ENCODE measurements around the gene CNTNAP2. TPM values are rescaled to one million over a fixed set of nuclear protein-coding genes. Genes with fewer than 3 reads are reported as not detected.

CNTNAP2 gene
- total and polyA plus RNA-seq, 9 donors: 0.24 to 7.0 (median 1.5) TPM

- no peak for TF ChIP-seq EP300 (IDR thresholded peaks at IDR 0.05)
- TF ChIP-seq CTCF (IDR thresholded peaks at IDR 0.05): no peak
- TF ChIP-seq POLR2A (IDR thresholded peaks at IDR 0.05): no peak
- intact Hi-C loops (cut with DNase I): no loop called here
- Histone ChIP-seq H3K4me3 (no peak overlapping the region), H3K4me1 (ENCODE audit: insufficient read depth) (no peaks in the 10 kb centered on the region), H3K9me3 (no peaks in the 10 kb centered on the region), H3K36me3 (no peaks in the 10 kb centered on the region), H3K27me3 (no peaks in the 10 kb centered on the region), H3K27ac (no peak overlapping the region)
- 85 to 93% (median 89%) methylated on average over 6 of the region's 6 CpGs for WGBS, 3 donors
- no peak for DNase-seq
Observed at GRCh38 chr7:148045521-148045920, 1928.9 kb downstream of the CNTNAP2 start.

DNA sequence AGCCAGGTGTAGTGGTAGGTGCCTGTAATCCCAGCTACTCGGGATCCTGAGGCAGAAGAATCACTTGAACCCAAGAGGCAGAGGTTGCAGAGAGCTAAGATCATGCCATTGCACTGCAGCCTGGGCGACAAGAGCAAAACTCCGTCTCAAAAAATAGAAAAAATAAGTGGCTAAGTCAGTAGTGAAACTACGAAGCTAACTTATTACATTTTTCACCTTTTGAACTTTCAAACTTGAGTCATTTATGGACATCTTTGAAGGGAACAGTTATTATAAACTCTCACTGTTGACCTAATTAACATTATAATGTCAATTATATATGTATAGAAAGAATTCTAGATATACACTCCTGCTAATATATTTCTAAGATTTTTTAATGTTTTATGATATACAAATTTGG, 1932.5 kb downstream of the CNTNAP2 start:
- no peaks in the 10 kb centered on the region for H3K36me3 ChIP-seq
- H3K4me3 ChIP-seq: no peak overlapping the region
- TF ChIP-seq EP300 (IDR thresholded peaks at IDR 0.05): no peak
- no peak for TF ChIP-seq POLR2A (IDR thresholded peaks at IDR 0.05)
- no peak for TF ChIP-seq CTCF (IDR thresholded peaks at IDR 0.05)
- no peaks in the 10 kb centered on the region for H3K4me1 ChIP-seq (ENCODE audit: insufficient read depth)
- WGBS, 3 donors: 87 to 92% (median 90%) methylated on average over 4 of the region's 4 CpGs
- intact Hi-C loops (cut with DNase I): no loop called here
- H3K27ac ChIP-seq: no peak overlapping the region
- no peaks in the 10 kb centered on the region for H3K9me3 ChIP-seq
- DNase-seq: no peak
- H3K27me3 ChIP-seq: no peaks in the 10 kb centered on the region

DNA sequence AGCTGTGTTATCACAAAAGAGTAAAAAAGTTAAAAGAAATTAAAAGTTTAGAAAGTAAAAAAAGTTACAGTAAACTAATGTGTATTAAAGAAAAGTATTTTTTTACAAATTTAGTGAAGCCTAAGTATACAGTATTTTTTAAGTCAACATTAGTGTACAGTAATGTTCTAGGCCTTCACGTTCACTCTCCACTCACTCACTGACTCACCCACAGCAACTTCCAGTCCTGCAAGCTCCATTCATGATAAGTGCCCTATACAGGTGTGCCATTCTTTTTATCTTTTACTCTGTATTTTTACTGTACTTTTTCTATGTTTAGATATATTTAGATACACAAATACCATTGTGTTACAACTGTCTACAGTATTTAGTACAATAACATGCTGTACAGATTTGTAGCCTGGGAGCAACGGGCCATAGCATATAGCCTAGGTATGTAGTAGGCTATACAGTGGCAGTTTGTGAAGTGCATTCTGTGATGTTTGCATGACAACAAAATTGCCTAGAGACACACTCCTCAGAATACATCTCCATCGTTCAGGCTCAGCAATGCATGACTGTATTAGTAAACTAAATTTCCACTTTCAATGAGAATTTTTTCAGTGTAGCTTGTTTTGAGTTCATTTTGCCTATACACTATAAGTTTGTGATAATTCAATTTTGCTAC, 1934.0 kb downstream of the CNTNAP2 start:
- H3K27ac ChIP-seq: no peak overlapping the region
- H3K9me3 ChIP-seq: no peaks in the 10 kb centered on the region
- no peaks in the 10 kb centered on the region for H3K4me1 ChIP-seq (ENCODE audit: insufficient read depth)
- no peak for DNase-seq
- TF ChIP-seq POLR2A (IDR thresholded peaks at IDR 0.05) (no peak), EP300 (IDR thresholded peaks at IDR 0.05) (no peak), CTCF (IDR thresholded peaks at IDR 0.05) (no peak)
- H3K27me3 ChIP-seq: no peaks in the 10 kb centered on the region
- no peaks in the 10 kb centered on the region for H3K36me3 ChIP-seq
- WGBS, 3 donors: 81 to 83% (median 83%) methylated on average over 3 of the region's 3 CpGs
- no peak overlapping the region for H3K4me3 ChIP-seq
- intact Hi-C loops (cut with DNase I): no loop called here

DNA sequence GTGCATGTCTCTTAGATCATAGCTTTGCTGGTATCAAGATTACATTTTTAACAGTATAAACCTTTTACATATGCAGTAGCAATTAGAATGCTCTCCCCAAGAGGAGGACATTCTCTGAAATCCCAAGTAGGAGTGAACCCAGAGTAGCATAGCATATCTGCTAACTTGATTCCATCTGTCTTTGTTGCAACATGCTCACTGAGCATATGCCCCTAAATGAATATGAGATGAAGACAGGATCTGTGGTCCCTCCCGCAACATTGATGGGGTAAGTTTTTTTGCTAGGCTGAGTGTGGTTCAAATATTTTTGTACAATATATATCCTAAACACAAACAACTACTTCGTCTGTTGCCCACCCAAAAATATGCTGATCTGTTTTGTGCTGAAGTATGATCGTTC, 1939.8 kb downstream of the CNTNAP2 start:
- Histone ChIP-seq H3K27me3 (no peaks in the 10 kb centered on the region), H3K36me3 (no peaks in the 10 kb centered on the region), H3K4me1 (ENCODE audit: insufficient read depth) (no peaks in the 10 kb centered on the region), H3K27ac (no peak overlapping the region), H3K4me3 (no peak overlapping the region), H3K9me3 (no peaks in the 10 kb centered on the region)
- TF ChIP-seq EP300 (IDR thresholded peaks at IDR 0.05) (no peak), POLR2A (IDR thresholded peaks at IDR 0.05) (no peak), CTCF (IDR thresholded peaks at IDR 0.05) (no peak)
- intact Hi-C loops (cut with DNase I): no loop called here
- DNase-seq: no peak
- WGBS, 3 donors: 58 to 88% (median 75%) methylated on average over 3 of the region's 3 CpGs
